Measurements from ENCODE around the gene GALNS.

DNA sequence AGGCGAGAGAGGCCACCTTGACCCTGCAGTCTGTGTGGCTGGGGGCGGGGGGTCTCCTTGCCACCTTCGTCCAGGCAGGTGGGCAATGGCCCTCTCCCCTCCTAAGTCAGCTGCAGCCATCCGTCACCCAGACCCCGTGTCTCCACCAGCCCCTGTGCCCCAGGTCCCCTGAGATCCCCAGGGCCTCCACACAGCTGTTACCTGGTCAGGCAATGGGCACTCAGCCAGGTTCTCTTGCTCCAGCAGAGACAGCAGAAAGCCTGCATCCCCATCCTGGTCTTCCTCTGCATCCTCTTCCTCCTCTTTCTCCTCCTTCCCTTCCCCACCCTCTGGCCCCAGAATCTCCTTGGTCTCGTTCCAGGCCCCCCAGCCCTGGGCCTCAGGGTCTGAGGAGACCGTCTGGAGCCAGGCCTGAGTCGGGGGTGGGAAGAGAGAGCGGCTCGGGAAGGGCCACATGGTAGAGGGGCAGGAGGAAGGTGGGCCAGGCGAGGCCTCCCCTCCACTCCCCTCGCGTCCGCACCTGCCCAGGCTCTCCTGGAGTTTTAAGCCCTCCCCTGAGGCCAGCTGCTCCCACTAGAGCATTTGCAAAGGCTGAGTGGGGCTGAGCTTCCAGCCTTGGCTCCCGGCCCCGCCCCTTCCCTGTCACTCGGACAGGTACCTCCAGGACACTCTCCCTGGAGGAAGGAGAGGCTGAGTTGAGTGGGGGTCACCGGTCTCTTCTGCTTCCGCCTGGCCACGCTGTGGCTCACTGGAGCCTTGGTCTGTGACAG, 9.6 kb upstream of the GALNS start, which contains the start of gene PABPN1L:
- TF ChIP-seq, protein P1, sequence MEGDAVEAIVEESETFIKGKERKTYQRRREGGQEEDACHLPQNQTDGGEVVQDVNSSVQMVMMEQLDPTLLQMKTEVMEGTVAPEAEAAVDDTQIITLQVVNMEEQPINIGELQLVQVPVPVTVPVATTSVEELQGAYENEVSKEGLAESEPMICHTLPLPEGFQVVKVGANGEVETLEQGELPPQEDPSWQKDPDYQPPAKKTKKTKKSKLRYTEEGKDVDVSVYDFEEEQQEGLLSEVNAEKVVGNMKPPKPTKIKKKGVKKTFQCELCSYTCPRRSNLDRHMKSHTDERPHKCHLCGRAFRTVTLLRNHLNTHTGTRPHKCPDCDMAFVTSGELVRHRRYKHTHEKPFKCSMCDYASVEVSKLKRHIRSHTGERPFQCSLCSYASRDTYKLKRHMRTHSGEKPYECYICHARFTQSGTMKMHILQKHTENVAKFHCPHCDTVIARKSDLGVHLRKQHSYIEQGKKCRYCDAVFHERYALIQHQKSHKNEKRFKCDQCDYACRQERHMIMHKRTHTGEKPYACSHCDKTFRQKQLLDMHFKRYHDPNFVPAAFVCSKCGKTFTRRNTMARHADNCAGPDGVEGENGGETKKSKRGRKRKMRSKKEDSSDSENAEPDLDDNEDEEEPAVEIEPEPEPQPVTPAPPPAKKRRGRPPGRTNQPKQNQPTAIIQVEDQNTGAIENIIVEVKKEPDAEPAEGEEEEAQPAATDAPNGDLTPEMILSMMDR (IDR thresholded peaks at IDR 0.05), result no peak
- no peak for TF ChIP-seq POLR2AphosphoS5 (IDR thresholded peaks at IDR 0.05; ENCODE audit: insufficient read depth in 1 of 2, low read depth in 1 of 2)
- no peak for TF ChIP-seq POLR2A (IDR thresholded peaks at IDR 0.05)

Data from vagina (tissue), 2 donors.